Measurements from ENCODE around the gene SFXN5. TPM values are rescaled to one million over a fixed set of nuclear protein-coding genes. Genes with fewer than 3 reads are reported as not detected.

Gene SFXN5
- total and polyA plus RNA-seq, 2 donors (not counting 3 experiments of a cell fraction or from before 2014, with no cell fraction given) = 18.7 to 28.6 TPM

DNA sequence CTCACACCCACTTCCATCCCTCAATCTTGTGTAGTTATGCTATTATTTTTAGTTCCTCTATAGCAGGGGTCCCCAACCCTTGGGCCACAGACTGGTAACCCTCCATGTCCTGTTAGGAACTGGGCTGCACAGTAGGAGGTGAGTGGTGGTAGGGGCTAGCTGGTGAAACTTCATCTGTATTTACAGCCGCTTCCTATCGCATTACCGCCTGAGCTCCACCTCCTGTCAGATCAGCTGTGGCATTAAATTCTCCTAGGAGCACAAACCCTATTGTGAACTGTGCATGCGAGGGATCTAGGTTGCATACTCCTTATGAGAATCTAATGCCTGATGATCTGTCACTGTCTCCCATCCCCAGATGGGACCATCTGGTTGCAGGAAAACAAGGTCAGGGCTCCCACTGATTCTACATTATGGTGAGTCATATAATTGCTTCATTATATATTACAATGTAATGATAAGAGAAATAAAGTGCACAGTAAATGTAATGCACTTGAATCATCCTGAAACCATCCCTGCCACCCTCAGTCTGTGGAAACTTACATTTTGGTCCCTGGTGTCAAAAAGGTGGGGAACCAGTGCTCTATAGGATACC is 42.9 kb upstream of the SFXN5 start:
- dilution Hi-C loops (cut with MboI; ENCODE audit: extremely low pct_ligation_motif_present, low sequenced_read_pairs) (no loop called here), intact Hi-C loops (cut with micrococcal nuclease) (no loop called here)
- no peak for FAIRE-seq
- TF ChIP-seq GATA2 (IDR thresholded peaks at IDR 0.05; ENCODE audit: insufficient read depth, insufficient read length, low read depth, low read length) (no peak), POLR2AphosphoS5 (IDR thresholded peaks at IDR 0.05; ENCODE audit: insufficient read depth, low read depth, low read length) (no peak), FOS (IDR thresholded peaks at IDR 0.05; ENCODE audit: borderline replicate concordance, insufficient read depth, low read length) (no peak), CTCF (IDR thresholded peaks at IDR 0.05; ENCODE audit: extremely low read depth in 1 of 2, insufficient read depth in 1 of 2, low read depth in 1 of 2, low read length in 2 of 2) (no peak), JUN (IDR thresholded peaks at IDR 0.05; ENCODE audit: borderline replicate concordance, insufficient read depth, insufficient read length, low read depth) (no peak), EZH2 (IDR thresholded peaks at IDR 0.05; ENCODE audit: borderline replicate concordance, low read depth, low read length, severe bottlenecking) (no peak), MYC (IDR thresholded peaks at IDR 0.05; ENCODE audit: low read depth, low read length) (no peak)
- TF ChIP-seq, protein P1, sequence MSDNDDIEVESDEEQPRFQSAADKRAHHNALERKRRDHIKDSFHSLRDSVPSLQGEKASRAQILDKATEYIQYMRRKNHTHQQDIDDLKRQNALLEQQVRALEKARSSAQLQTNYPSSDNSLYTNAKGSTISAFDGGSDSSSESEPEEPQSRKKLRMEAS (IDR thresholded peaks at IDR 0.05; ENCODE audit: insufficient read depth, insufficient read length) = no peak
- no peaks in the 10 kb centered on the region for H3K36me3 ChIP-seq (ENCODE audit: control insufficient read depth in 2 of 2, extremely low read depth in 1 of 2, insufficient read depth in 2 of 2, low read length in 2 of 2)
- no peaks in the 10 kb centered on the region for H3K27me3 ChIP-seq (ENCODE audit: control insufficient read depth in 2 of 2, insufficient read depth in 2 of 2, low read length in 2 of 2)
- H3K4me1 ChIP-seq (ENCODE audit: control insufficient read depth, extremely low read depth, insufficient read depth, low read length) = peaks cover 16% of the 10 kb centered on the region
- H3K9me3 ChIP-seq (replicated peaks; ENCODE audit: control insufficient read depth, insufficient read depth, low read length) = no peaks in the 10 kb centered on the region
- H3K9me1 ChIP-seq (replicated peaks; ENCODE audit: control insufficient read depth, extremely low read depth, insufficient read depth, low read length) = no peaks in the 10 kb centered on the region
- no peak overlapping the region for H3K4me2 ChIP-seq (ENCODE audit: insufficient read depth, low read length)
- peaks cover 23% of the 10 kb centered on the region for H3K79me2 ChIP-seq (ENCODE audit: control insufficient read depth, insufficient read depth, low read length)
- no peak overlapping the region for H3K4me3 ChIP-seq (replicated peaks in 1 of 3; ENCODE audit: insufficient read depth in 1 of 3, low read depth in 1 of 3, low read length in 3 of 3)
- ChIA-PET POLR2A (interaction anchor here (1.1 kb wide), 1 partner anchor 20 kb away, joined by 3 read pairs; no protein-coding TSS in a partner anchor), CTCF (interaction anchor here (1.3 to 6.6 kb wide), 3 partner anchors 14 to 42 kb away, joined by 3 to 69 read pairs (median 35); no protein-coding TSS in a partner anchor)
- no peak overlapping the region for H2AFZ ChIP-seq (ENCODE audit: low read depth, low read length)
- H3K9ac ChIP-seq (replicated peaks; ENCODE audit: extremely low read depth, insufficient read depth, low read length) = no peak overlapping the region
- H3K27ac ChIP-seq (ENCODE audit: insufficient read depth, low read depth, low read length) = no peak overlapping the region
- DNase-seq (ENCODE audit: low read depth, low spot score) = no peak
- no TSS peak for BruUV-seq (replicated peaks)
- H4K20me1 ChIP-seq (replicated peaks; ENCODE audit: control insufficient read depth, extremely low read depth, insufficient read depth, low read length) = no peaks in the 10 kb centered on the region
